GM21423 (cell line): Measurements from ENCODE around the gene OGFOD3.
"Not testable (repeated sequence)": the region's sequence is repeated elsewhere in the genome, so short reads cannot be mapped to it uniquely, and the experiment has no call there.

ENCODE experiments used
- ATAC-seq: cut with Tn5 transposase; IDR thresholded peaks from one replicate; pipeline ENCODE4 v1.9.1; 2021; ENCODE audit warnings: mild to moderate bottlenecking, moderate library complexity; ENCODE audit not compliant: unreplicated experiment

OGFOD3 gene

DNA sequence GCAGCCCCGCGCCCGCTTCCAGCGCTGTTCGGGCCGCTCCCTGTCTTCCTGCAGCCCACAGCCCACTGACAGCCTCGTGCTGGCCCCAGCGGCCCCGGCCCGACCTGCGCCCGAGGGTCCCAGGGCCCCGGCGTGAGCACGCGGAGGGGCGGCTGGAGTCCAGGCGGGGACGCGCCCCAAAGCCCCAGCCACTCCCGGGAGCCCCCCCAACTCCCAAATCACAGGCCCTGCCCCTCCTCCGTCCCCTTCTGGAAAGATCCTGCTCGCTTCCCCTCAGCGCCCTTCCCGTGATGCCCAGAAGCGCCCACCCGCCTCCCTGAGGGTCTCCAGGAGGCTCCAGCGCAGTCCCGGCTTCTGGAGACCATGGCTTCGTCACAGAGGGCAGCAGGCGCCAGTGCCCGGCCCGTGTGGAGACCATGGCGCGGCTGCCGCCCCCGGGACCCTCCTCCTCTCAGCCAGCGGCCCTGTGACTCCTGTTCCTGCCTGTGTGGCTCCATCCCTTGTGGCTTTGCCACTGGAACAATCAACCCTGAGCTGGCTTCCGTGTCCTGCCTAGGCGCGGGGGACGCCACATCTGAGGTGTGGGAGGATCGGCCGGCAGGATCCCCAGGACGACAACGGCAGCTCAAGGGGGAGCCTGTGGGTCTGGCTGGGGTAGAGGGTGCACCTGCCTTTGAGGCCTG, 42.9 kb downstream of the OGFOD3 start:
- no peak for ATAC-seq

- no peak for ATAC-seq
Measured at GRCh38 chr17:82374626-82375331, 43.6 kb downstream of the OGFOD3 start.

- ATAC-seq = no peak
Measured at GRCh38 chr17:82373731-82374625, 44.4 kb downstream of the OGFOD3 start.

- not testable (repeated sequence) for ATAC-seq
Measured at GRCh38 chr17:82373072-82373452, 45.3 kb downstream of the OGFOD3 start.

DNA sequence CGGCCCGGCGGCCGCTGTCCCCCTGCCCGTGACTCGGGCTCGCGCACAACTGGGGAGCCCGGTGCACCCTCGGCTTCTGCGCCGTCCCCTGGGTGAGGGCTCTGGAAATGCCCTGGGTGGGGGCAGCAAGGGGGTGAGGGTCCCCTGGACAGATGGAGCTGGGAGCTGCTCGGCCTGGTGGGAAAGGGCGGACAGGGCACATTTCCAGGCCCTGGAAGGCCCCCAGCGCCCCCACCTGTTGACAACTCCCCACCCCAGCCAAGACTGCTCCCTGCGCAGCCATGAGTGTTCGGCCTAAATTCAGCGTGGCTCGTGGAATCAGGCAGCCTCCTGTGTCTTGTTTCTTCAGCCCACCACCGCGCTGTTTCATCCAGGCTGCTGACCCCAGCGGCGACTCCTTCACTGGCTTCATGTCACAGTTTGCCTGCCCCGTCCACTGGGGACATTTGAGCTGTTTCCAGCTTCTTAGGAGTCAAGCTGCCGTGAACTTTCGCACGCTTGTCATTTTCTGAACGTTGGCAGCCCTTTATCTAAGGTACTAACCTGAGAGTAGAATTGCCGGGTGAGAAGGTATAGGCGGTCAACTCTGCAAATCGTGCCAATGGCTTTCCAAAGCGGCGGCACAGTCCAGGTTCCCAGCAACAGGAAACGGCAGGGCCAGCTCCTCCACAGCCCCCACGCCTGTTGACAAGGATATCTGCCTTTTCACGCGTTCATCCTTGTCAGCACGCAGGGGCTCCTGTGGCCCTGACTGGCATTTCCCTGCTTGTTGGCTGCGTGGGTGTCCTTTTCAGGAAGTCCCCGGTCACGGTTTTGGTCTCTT, 45.9 kb downstream of the OGFOD3 start:
- ATAC-seq = no peak

DNA sequence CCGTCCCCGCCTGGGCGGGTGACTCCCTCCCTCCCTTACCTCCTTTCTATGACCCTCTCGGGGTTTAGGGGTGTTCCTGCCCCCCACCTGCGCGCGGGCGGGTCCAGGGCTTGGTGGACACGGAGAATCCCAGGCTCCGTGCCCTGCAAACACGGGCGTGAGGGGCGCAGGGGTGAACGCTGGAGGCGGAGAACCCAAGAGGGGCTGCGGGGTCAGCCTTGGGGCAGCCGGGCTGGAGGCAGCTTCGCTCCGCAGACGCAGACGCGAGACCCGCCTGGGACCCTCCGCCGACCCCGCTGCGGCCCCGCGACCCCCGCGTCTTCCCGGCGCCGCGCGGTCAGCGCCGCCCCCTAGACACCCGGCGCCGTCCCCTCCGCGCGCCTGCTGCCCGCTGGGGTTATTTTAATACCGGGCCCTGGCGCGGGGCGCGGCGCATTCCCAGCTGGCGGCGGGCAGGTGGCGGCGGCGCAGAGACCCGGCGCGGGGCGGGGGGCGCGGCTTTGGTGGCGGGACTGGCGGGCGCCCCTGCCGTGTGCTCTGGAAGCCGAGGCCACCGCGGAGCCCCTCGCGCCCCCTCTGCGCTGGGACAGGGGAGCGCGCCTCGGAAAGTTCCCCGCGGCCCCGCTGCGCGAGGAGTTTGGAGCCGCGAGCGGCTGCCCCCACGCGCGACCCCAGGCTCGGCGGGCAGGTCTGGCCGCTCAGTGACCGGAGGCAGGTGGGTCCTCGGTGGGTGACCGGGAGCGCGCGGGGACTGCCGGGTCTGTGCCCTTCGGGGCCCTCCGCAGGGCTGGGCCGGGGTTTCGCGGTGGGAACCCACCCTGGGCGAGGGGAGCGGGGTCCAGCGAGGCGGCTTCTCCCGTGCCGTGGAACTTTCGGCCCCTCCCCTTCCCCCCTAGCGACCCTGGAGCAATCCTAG, 46.8 kb downstream of the OGFOD3 start, which contains the start of gene UTS2R:
TSS of gene UTS2R (plus strand) at position 433 of the 916 bp plus-strand sequence. CDS start 2,560 bp downstream, outside the sequence.
- ATAC-seq = no peak

GRCh38 chr17:82370471-82371332, 47.7 kb downstream of the OGFOD3 start:
- no peak for ATAC-seq

- no peak for ATAC-seq
Measured at GRCh38 chr17:82369211-82369610, 49.2 kb downstream of the OGFOD3 start.

DNA sequence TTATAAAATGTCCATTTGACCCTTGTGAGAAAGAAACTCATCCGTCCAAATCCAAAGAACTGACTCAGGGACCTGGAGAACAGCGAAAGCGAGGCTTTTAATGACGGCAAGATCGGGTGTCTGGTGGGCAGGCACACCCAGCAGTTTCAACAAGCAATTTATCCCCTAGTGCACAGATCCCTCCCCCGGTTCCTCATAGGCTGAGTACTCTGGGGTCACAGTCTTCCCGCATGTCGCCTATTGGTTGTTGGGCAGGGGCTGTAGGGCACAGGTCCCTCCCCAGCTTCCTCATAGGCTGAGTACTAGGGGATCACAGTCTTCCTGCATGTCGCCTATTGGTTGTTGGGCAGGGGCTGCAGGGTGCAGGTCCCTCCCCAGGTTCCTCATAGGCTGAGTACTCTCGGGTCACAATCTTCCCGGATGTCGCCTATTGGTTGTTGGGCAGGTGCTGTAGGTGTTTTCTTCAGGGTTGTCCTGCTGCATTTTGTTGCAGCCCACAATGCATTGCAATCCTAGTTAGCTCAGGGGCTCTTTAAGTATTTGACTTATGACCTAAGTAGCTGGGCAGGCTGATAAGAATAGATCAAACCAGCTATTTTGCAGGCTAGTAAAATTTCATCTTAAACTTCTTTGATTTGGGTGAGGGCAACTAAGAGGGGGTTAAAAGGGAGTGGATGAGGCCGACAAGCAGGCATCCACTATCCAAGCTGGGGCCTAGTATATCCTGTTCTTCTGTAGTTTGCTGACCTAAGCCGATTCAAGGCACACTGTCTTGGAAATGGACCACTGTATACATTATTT, 50.5 kb downstream of the OGFOD3 start:
- no peak for ATAC-seq

DNA sequence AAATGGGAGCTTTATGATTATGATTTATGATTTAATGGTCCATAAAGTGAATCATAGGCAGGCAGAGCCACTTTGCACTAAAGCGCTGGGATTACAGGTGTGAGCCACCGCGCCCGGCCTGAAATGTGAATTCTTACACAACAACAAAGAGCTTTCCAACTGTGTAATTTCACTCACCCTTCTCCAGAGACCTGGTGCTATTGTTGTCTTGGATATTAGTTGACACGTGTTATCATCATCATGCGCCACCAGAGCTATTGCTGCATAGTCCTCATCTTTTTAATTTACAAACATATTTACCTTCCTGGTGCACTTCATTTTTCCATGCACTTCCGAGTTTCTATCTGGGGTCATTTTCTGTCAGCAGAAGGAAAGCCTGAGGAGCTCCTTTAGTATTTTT, 51.6 kb downstream of the OGFOD3 start:
- no peak for ATAC-seq

DNA sequence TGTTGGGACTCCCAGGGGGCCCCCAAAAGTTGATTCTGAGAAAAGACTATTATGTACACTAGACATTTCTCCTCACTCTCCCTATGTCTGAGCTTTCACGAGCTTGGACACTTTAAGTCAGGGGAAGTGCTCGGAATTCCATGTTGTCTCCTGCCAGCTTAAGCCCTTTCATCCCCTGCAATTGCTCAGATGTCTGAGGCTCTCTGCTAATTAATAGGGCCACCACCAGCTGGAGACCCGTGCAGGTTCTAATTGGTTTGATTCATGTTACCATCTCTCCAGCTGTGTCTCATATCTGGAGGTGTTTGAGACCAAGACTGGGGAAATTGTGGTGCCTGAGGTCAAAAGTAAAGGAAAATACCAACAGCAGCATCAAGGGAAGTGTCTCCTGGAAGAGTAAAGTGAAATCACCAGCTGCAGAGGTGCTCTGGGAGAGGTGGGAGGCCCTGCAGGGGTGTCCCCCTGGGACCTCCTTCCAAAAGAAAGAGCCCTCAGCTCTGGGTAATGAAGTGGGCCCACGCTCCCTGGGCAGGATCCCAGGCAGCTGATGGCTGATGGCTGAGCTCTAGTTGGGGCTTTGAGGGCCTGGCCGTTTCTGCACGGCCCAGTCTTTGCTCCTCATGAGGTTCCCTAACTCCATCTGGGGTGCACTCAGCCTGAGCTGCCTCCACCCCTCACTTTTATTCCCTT, 52.6 kb downstream of the OGFOD3 start:
- no peak for ATAC-seq

DNA sequence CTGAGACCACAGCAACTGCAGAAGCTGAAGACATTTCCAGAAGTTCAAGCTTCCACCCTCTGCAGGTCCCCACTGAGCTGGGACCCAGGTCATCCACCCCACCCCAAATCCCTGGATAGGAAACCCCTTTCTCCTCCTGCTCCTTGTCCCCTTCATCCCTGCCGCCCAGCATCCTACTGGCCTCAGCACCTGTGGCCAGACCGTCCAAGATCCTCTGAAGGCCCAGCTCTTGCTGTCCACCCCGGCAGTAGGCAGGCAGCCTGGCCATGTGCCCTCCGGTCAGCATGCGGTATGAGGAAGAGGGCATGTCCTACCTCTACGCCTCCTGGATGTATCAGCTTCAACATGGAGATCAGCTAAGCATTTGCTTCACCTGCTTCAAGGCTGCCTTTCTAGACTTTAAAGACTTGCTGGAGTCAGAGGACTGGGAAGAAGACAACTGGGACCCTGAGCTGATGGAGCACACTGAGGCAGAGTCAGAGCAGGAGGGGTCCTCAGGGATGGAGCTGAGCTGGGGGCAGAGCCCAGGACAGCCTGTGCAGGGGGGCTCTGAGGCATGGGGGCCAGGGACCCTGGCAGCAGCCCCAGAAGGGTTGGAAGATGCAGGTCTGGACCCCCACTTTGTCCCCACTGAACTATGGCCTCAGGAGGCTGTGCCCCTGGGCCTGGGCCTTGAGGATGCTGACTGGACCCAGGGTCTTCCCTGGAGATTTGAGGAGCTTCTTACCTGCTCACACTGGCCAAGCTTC, 56.3 kb downstream of the OGFOD3 start:
- no peak for ATAC-seq

DNA sequence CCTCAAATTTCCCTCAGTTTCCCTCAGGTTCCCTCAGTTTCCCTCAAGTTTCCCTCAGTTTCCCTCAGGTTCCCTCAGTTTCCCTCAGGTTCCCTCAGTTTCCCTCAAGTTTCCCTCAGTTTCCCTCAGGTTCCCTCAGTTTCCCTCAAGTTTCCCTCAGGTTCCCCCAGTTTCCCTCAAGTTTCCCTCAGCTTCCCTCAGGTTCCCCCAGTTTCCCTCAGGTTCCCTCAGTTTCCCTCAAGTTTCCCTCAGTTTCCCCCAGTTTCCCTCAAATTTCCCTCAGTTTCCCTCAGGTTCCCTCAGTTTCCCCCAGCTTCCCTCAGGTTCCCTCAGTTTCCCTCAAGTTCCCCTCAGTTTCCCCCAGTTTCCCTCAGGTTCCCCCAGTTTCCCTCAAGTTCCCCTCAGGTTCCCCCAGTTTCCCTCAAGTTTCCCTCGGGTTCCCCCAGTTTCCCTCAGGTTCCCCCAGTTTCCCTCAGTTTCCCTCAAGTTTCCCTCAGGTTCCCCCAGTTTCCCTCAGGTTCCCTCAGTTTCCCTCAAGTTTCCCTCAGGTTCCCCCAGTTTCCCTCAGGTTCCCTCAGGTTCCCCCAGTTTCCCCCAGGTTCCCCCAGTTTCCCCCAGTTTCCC, 58.8 kb downstream of the OGFOD3 start:
- ATAC-seq = not testable (repeated sequence)

GRCh38 chr17:82358465-82359350, 59.7 kb downstream of the OGFOD3 start, which contains the start of gene TEX19:
TEX19 (plus strand) TSS chr17:82359247; CDS start chr17:82362151, 2,904 bp downstream.
- ATAC-seq = no peak

DNA sequence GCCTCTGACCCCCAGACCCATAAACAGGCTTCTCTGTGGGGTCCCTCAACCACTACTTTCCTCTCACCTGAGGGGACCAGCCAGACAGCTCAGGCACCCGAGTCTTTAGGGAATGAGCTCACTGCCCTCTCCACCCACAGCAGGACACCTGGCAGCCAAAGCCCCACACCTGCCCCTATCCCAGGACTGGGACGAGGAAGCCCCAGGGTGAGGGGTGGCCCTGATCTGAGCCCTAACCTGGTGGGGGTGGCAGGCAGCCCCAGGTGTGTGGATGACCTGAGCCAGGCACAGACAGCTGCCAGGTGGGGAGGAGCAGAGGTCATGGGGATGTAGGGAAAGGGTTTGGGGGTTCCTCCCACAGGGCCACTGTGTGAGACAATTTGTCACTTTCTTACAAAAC, 61.0 kb downstream of the OGFOD3 start:
- no peak for ATAC-seq
